ENCODE measurements around the gene CWC27.

Gene CWC27

DNA sequence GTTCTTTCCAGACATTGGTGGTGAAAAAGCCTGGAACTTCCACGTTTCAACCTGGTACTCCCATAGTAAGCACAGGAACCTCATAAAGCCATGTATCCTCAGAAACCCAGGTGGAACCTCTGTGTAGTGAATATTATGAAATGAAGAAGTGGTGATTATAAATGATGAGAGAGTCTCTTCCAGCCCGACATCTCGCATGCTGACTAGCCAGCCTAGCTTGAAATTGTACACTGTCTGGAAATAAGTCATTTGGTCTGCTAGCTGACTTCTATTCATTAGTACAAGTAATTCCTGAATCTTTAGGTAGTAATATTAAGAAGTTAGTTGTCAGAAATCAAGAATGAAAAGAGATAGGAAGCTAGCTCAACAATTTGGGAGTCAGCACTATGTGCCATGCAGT lies 203.3 kb downstream of the CWC27 start:
- no peak for DNase-seq (ENCODE audit: extremely low read depth in 1 of 2, low read depth in 1 of 2)

DNA sequence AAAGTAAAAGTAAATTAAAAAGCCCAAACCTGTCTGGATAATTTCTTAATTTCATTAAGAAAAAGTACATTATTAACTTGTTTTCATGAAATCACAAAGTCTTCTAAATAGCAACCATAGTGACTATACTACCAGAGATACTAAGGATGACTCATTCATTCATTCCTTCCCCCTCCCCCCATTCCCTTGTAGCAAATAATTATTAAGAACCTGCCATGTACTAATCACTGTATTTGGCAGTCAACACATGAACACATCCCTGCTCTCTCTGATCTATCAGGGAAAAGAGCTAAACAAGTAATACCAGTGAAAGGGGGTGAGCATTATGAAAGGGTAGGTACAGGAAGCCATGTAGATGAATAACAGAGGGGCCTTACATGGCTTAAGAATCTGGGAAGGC lies 203.9 kb downstream of the CWC27 start:
- no peak for DNase-seq (ENCODE audit: extremely low read depth in 1 of 2, low read depth in 1 of 2)

DNA sequence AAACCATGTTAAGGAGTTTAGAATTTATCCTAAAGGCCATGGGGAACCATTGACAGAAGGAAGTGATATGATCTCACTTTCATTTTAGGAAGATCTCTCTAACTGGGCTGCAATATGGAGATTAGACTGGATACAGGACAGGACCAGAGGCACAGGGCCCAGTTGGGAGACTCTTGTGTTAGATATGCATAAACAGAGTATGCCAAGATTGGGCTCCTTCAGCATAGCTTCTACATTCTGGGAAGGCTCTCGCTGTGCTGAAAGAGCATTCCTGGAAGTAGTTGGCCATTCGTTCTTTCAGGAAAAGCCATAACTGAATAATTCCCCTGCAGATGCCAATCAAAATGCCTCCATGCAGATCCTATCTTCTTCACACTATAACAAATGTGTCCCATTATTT lies 204.5 kb downstream of the CWC27 start:
- no peak for DNase-seq (ENCODE audit: extremely low read depth in 1 of 2, low read depth in 1 of 2)

GRCh38 chr5:64977779-64978178 lies 209.0 kb downstream of the CWC27 start:
- DNase-seq (ENCODE audit: extremely low read depth in 1 of 2, low read depth in 1 of 2): no peak

GRCh38 chr5:64978546-64978945 lies 209.8 kb downstream of the CWC27 start:
- DNase-seq (ENCODE audit: extremely low read depth in 1 of 2, low read depth in 1 of 2): no peak

- DNase-seq (ENCODE audit: extremely low read depth in 1 of 2, low read depth in 1 of 2): no peak
These were observed 210.8 kb downstream of the CWC27 start for GRCh38 chr5:64979531-64979930.

- no peak for DNase-seq (ENCODE audit: extremely low read depth in 1 of 2, low read depth in 1 of 2)
These were observed 211.4 kb downstream of the CWC27 start for GRCh38 chr5:64980176-64980575.

DNA sequence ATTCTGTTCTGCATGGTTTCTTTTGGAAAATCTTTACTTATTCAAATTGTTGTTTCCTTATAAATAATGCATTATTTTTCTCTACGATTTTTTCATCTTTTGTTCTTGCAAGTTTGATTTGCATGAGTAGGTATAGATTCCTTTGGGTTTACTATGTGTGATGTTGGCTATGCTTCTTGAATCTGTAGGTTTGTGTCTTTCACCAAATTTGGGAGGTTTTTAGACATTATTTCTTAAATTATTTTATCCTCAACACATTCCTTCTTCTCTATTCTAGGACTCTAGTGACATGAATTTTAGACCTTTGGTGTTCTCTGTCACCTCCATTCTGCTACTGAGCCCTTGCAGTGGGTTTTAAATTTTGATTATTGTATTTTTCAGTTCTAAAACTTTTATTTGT lies 219.0 kb downstream of the CWC27 start:
- DNase-seq (ENCODE audit: extremely low read depth in 1 of 2, low read depth in 1 of 2): no peak

DNA sequence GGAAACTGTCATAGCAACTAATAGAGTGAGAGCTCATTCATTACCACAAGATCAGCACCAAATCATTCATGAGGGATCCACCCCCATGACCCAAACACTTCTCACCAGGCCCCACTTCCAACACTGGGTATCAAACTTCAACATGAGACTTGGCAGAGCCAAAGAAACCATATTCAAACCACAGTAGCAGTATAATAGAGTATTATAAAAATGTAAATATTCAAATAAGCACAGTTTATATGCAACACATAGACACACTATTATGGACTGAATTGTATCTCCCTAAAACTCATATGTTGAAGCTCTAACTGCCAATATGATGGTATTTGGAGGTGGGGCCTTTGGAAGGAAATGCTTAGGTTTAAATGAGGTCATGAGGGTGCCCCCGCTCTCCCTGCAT lies 240.5 kb downstream of the CWC27 start:
- DNase-seq (ENCODE audit: extremely low read depth in 1 of 2, low read depth in 1 of 2): no peak

DNA sequence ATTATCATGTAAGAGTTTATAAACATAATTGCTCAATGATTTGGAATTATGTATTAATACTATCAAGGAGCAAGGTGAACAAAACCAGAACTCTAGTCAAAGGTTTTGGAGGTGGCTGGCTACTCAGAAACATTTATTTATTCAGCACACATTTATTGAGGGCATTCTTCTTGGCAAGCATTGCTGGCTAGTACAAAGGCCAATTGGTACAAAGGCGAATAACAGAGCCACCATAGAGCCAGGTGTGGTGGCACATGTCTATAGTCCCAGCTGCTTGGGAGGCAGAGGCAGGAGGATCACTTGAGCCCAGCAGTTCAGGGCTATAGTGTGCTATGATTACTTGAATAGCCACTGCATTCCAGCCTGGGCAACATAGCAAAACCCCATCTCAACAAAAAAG lies 242.1 kb downstream of the CWC27 start:
- no peak for DNase-seq (ENCODE audit: extremely low read depth in 1 of 2, low read depth in 1 of 2)

DNA sequence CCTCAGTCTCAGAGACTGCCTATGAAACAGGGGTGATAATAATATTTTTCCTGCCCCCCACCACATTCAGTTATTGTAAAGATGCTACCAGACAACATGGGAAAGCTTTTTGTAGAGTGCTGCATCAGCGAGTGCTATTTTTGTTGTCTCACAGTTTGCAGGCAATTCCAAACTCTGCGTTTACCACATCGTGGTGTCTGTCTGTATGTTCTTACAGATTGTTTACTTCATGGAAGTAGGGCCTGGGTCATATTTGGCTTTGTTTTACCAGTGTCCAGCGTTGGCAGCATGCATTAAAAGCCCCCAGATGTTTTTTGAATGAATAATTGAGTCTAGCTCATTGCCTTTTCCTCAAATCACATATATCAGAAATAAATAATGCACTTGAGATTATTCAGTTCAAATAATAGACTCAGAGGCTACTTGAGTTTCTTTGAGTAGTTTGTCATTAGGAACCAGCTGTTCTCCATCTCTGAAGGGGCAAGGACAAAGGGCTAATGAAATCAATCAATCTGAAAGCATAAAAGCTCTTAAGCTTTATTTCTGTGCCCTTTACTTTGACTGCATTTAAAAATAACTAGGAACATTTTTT lies 243.7 kb downstream of the CWC27 start:
- no peak for DNase-seq (ENCODE audit: extremely low read depth in 1 of 2, low read depth in 1 of 2)

GRCh38 chr5:65013166-65013565 lies 244.4 kb downstream of the CWC27 start:
- no peak for DNase-seq (ENCODE audit: extremely low read depth in 1 of 2, low read depth in 1 of 2)

DNA sequence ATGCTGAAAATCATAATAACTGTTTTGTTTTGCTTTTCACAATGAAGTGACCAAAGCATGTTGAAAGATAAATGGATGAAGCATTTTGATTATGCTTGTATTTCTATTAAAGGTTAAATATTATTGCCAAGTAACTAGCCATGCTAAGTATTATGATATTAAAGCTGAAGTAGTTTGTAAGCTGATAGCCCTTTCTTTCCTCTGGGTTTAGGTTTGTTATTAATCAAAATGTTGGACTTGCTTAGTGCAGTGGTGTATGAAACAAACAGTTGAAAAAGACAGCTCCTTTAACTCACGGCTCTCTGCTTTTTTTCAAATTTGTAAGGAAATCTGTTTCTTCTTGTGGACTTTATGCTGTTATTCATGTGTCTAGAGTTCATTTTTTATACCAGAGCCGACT lies 246.0 kb downstream of the CWC27 start:
- no peak for DNase-seq (ENCODE audit: extremely low read depth in 1 of 2, low read depth in 1 of 2)

DNA sequence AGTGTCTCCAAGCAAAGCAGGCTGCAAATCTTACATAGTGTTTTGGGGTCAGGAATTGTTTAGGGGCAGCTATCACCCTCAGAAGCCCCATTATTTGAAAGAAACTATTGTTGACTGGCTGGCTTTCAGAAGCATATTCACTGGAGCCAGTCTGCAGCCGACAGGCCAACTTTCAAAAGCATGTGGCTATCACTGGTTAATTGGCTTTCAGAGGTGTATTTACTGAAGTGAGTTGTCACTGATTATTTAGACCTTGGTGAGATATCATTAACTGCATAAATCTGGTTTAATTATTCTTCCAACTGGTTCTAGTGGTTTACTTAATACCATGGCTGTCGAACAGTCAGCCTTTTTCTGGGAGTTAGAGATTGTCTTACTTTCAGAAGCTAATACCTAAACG lies 247.0 kb downstream of the CWC27 start:
- no peak for DNase-seq (ENCODE audit: extremely low read depth in 1 of 2, low read depth in 1 of 2)

DNA sequence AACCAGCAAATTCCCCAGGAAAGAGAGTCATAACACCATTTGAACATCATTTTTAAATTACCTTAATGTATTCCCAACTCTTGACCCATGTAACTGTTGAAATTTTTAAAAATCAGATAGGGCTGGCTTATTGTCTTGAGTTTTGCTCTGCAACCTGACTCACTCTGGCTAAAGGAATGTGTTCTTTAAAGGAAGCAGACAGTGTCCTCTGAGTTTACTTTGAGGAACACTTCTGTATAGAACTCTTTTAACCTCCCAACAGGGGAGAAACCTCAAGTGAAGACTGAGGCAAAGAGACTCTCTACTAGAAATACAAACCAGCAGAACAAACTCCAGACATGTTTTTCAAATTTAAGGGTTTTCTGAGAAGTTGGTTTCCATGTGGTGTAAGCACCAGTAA lies 248.9 kb downstream of the CWC27 start:
- DNase-seq (ENCODE audit: extremely low read depth in 1 of 2, low read depth in 1 of 2): no peak

DNA sequence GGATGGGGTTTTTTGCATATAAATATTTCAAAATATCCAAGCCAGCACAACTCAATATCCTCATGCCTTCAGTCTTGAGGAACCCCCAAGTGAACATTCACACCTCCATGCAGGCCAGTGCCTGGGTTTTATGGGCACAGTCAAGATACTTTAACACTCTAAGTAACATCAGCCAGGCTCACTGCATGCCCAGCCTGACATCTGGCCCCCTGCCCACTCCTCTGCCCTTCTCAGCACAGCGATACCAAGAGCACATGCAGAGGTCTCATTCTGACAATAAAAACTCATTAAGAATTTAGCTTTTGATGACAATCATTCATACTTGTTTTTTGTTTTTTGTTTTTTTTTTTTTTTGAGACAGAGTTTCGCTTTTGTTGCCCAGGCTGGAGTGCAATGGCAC lies 250.0 kb downstream of the CWC27 start:
- no peak for DNase-seq (ENCODE audit: extremely low read depth in 1 of 2, low read depth in 1 of 2)

DNA sequence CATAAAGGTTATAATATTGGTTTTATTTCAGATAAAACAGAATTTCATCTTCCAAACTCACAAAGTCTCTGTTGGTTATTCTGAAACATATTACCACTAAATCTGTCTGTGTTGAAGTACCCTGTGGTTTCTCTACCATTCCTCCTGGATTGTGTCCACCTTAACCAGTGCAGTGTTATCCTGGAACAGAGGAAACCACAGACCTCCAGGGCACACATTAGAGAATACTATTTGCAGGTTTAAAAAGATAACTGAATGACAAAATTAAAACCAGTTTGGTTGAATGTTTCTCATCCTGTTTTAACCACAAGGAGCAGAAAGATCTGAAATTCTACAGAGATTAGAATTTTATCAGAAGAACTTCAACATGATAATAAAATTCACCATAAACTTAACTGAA lies 251.8 kb downstream of the CWC27 start:
- no peak for DNase-seq (ENCODE audit: extremely low read depth in 1 of 2, low read depth in 1 of 2)

DNA sequence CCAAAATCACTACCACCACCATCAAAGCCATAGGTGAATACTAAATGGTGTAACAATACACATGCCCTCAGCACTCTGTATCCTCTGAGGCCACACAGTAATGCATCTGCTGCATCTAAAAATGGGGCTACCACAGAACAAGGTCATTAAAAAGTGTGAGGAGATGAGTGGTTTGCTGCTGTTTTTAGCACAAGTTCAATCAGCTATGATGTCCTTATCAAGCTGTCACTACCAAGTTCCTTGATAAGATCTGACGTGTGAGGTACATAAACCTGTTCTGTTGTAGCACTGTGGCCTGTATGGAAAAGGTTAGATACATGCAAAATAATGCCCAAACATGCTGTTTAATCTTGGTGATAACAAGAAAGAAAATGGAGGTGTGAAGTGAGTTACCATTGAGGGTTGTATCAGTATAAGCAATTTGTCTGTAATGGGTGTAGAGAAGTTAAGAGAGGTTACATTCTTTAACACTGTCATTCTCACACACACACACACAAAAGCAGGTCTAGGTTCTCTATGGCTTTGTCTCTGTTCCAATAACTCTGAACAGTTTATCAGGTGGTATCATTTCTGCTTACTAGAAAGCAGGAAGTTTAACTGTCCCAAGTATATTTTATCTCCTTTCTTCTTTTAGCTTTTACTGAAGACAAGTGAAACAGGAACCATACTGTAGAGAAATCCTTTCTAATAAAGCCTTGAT lies 252.9 kb downstream of the CWC27 start:
- DNase-seq (ENCODE audit: extremely low read depth in 1 of 2, low read depth in 1 of 2): no peak

DNA sequence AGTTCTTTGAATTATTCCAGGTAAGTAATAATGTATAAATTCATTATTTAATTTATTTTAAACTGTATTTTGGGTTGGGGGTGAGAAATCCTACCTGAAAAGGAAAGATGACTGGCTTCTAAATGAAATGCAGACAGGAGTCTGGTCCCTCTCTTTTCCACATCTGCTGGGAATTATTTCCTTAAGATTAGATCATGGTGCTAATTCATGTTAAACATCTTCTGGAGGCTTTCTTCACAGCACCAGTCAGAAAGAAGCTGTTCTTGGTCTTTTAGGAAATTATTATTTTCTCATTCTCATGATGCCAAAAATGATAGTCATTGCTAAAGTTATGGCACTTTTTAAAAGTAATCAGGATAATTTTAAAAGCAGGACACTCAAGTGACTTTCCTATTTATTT lies 254.2 kb downstream of the CWC27 start:
- DNase-seq (ENCODE audit: extremely low read depth in 1 of 2, low read depth in 1 of 2): no peak

DNA sequence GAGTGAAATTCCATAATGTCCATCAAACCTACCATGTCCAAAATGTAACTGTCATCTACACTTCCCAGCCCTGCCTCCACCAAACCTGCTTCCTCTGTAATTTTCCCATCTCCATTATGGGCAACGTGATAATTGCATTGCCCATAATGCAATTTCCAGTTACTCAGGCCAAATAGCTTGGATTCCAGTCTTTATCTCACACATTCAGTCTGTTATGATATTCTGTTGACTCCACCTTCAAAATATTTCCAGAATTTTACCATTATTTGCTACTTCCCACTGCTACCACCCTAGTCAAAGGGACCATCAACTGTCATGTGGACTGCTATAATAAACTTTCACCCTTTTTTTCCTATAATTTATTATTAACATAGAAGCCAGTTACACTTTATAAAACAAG lies 256.0 kb downstream of the CWC27 start:
- DNase-seq (ENCODE audit: extremely low read depth in 1 of 2, low read depth in 1 of 2): no peak

DNA sequence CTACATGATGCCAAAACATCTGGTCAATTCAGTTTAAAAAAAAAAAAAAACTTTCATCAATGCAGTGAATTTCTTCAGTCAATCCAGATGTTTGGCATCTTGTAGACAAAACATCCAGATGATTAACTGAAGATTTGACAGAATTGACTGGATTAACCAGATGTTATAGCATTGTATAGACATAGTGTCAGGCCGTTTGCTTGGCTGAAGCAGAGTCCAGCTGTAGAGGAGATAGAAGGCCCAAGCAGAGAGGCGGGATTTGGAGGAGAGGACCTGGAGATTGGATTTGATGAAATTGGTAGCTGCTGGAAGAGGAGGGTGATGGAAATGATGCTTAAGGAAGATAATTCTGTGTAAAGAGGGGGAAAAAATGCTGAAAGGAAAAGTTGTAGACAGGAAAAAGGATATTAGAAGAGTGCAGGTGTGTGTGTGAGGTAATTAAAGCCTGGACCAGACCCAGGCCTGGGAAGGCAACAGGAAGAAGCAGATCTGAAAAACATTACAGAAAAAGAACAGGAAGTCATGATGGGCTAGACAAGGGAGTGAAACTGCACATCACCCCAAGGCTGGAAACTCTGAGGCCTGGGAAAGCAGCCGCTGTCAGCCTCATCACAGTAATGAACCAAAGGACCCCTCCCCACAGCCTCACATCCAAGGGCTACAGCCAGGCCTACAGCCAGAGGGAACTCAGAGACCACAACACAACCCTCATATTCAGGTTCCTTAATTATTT lies 258.3 kb downstream of the CWC27 start:
- DNase-seq (ENCODE audit: extremely low read depth in 1 of 2, low read depth in 1 of 2): no peak

DNA sequence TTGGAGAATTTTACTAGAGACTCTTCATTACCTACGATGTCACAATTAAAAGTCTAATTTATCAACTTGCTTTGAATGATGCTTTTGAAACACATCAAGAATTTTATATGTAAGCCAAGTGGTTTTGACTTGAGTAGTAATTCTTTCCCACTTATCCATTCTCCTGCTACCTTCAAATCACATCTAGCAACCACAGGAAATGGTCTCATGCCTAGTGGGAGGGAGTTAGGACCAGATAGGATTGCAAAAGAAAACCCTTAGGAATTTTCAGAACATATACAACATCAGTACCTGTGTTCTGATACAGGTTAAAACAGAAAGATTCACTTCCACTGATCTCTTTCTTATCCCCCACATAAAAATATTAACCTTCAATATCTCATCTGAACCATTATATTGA lies 260.4 kb downstream of the CWC27 start:
- no peak for DNase-seq (ENCODE audit: extremely low read depth in 1 of 2, low read depth in 1 of 2)

All from activated CD8-positive, alpha-beta memory T cell treated with anti-CD3 and anti-CD28 coated beads for 1 hour (primary cell).